IMR-90 (cell line): Measurements from ENCODE around the gene CPTP. TPM values are rescaled to one million over a fixed set of nuclear protein-coding genes. Genes with fewer than 3 reads are reported as not detected.

Source experiments
- ATAC-seq: fragments of 200-7000 bp; cut with Tn5 transposase; 2 replicates; pipeline ENCODE4 v1.9.1; 2020; ENCODE audit warnings: low read depth, mild to moderate bottlenecking, moderate library complexity
- BruUV-seq: library from RNA; stranded (reverse); fragments of 400-500 nt; replicated peaks from 2 replicates; lab custom pipeline; 2021; lab: Mats Ljungman, UMichigan
- CTCF ChIA-PET: fragments of 300-600 bp; formaldehyde crosslinking; extraction: SDS; loops from one replicate; lab custom pipeline; 2021; ENCODE audit warnings: antibody characterized with exemption; lab: Yijun Ruan, JAX
- POLR2A ChIA-PET: fragments of 300-600 bp; sonication (Branson Sonifier 250); formaldehyde crosslinking; loops from one replicate; lab custom pipeline; 2022; ENCODE audit warnings: antibody characterized with exemption; ENCODE audit not compliant: unreplicated experiment; lab: Charles Lee
- DNase-seq: peaks from one replicate; pipeline ENCODE4 v3.0.0; 2013
- H2AFZ ChIP-seq: replicated peaks from 2 replicates; pipeline ENCODE3; 2013; ENCODE audit warnings: low read length, mild to moderate bottlenecking; ENCODE audit not compliant: poor library complexity
- H2AK5ac ChIP-seq: 2 replicates; pipeline ENCODE4 v1.6.1; 2013; ENCODE audit warnings: low read depth, low read length, inconsistent platforms
- H2AK9ac ChIP-seq: replicated peaks from 2 replicates; pipeline ENCODE3; 2013; ENCODE audit warnings: mild to moderate bottlenecking, low read depth, low read length, moderate library complexity; ENCODE audit not compliant: poor library complexity
- H2BK120ac ChIP-seq: 2 replicates; pipeline ENCODE4 v1.6.1; 2013; ENCODE audit warnings: low read depth, low read length, inconsistent platforms
- H2BK15ac ChIP-seq: 3 replicates; pipeline ENCODE4 v1.6.1; 2013; ENCODE audit warnings: low read depth, low read length, inconsistent platforms
- H2BK20ac ChIP-seq: 2 replicates; pipeline ENCODE4 v1.6.1; 2013; ENCODE audit warnings: low read depth, mild to moderate bottlenecking, inconsistent platforms, low read length, moderate library complexity
- H2BK5ac ChIP-seq: 2 replicates; pipeline ENCODE4 v1.6.1; 2013; ENCODE audit warnings: mild to moderate bottlenecking, low read depth, low read length, inconsistent platforms; ENCODE audit not compliant: poor library complexity, severe bottlenecking
- H3K14ac ChIP-seq: replicated peaks from 2 replicates; pipeline ENCODE4 v1.6.1; 2013; ENCODE audit warnings: low read depth, low read length, inconsistent platforms
- H3K18ac ChIP-seq: 2 replicates; pipeline ENCODE4 v1.6.1; 2013; ENCODE audit warnings: low read depth, low read length, control low read depth
- H3K23ac ChIP-seq: 2 replicates; pipeline ENCODE4 v1.6.1; 2013; ENCODE audit warnings: low read depth, low read length, inconsistent platforms
- H3K27ac ChIP-seq: 2 replicates; pipeline ENCODE4 v1.5.1; 2013; ENCODE audit warnings: mild to moderate bottlenecking, control low read depth, low read length; ENCODE audit not compliant: insufficient read depth
- H3K27me3 ChIP-seq: 2 replicates; pipeline ENCODE4 v1.6.1; 2013; ENCODE audit warnings: low read length; ENCODE audit not compliant: control insufficient read depth, insufficient read depth
- H3K36me3 ChIP-seq: 2 replicates; pipeline ENCODE4 v1.6.1; 2013; ENCODE audit warnings: low read length, mixed read lengths; ENCODE audit not compliant: control insufficient read depth, insufficient read depth
- H3K4ac ChIP-seq: 2 replicates; pipeline ENCODE4 v1.6.1; 2013; ENCODE audit warnings: low read depth, low read length, inconsistent platforms
- H3K4me1 ChIP-seq: 2 replicates; pipeline ENCODE4 v1.6.1; 2013; ENCODE audit warnings: low read length, mixed read lengths; ENCODE audit not compliant: control insufficient read depth, insufficient read depth
- H3K4me2 ChIP-seq: 2 replicates; pipeline ENCODE4 v1.6.1; 2013; ENCODE audit warnings: low read depth, mild to moderate bottlenecking, control low read depth, low read length, moderate library complexity
- H3K4me3 ChIP-seq: 2 replicates; pipeline ENCODE4 v1.5.1; 2013; ENCODE audit warnings: low read depth, mild to moderate bottlenecking, control low read depth, low read length, moderate library complexity; ENCODE audit not compliant: insufficient read depth
- H3K56ac ChIP-seq: 2 replicates; pipeline ENCODE4 v1.6.1; 2013; ENCODE audit warnings: low read length, inconsistent platforms; ENCODE audit not compliant: insufficient read depth; ENCODE audit errors: extremely low read depth
- H3K79me1 ChIP-seq, 2 experiments: 2 replicates each; pipeline ENCODE4 v1.6.1; 2013; ENCODE audit warnings: low read length in 2 of 2, inconsistent platforms in 1 of 2, low read depth in 1 of 2
- H3K9ac ChIP-seq: 2 replicates; pipeline ENCODE4 v1.6.1; 2013; ENCODE audit warnings: low read depth, low read length, control low read depth
- H3K9me1 ChIP-seq: 2 replicates; pipeline ENCODE4 v1.6.1; 2013; ENCODE audit warnings: low read length, inconsistent platforms; ENCODE audit not compliant: insufficient read depth
- H3K9me3 ChIP-seq: 2 replicates; pipeline ENCODE4 v1.6.1; 2013; ENCODE audit warnings: low read length; ENCODE audit not compliant: control insufficient read depth, insufficient read depth
- H4K20me1 ChIP-seq: 2 replicates; pipeline ENCODE4 v1.6.1; 2013; ENCODE audit warnings: low read length, inconsistent platforms; ENCODE audit not compliant: insufficient read depth
- H4K5ac ChIP-seq: 2 replicates; pipeline ENCODE4 v1.6.1; 2013; ENCODE audit warnings: mild to moderate bottlenecking, low read depth, low read length, control low read depth
- H4K8ac ChIP-seq, 2 experiments: 2 replicates each; pipeline ENCODE4 v1.6.1; 2013; ENCODE audit warnings: low read depth in 2 of 2, low read length in 2 of 2, control low read depth in 1 of 2, inconsistent platforms in 1 of 2
- H4K91ac ChIP-seq: 2 replicates; pipeline ENCODE4 v1.6.1; 2013; ENCODE audit warnings: low read depth, low read length, inconsistent platforms; ENCODE audit not compliant: insufficient read depth
- CEBPB ChIP-seq: IDR thresholded peaks from 2 replicates; pipeline ENCODE4 v1.6.1; 2012; ENCODE audit warnings: low read depth, low read length, improper control_type of control experiment
- CTCF ChIP-seq: conservative IDR thresholded peaks from 2 replicates; pipeline ENCODE4 v1.5.1; 2012; ENCODE audit warnings: mild to moderate bottlenecking, low read depth, low read length, improper control_type of control experiment
- FOS ChIP-seq: fragments of 150-350 bp; IDR thresholded peaks from 2 replicates; pipeline ENCODE4 v1.6.1; 2016; ENCODE audit warnings: low read depth, low read length
- NFE2L2 ChIP-seq: fragments of 150-350 bp; IDR thresholded peaks from 2 replicates; pipeline ENCODE4 v1.6.1; 2016; ENCODE audit warnings: low read depth, mild to moderate bottlenecking, low read length
- RCOR1 ChIP-seq: IDR thresholded peaks from 2 replicates; pipeline ENCODE4 v1.6.1; 2012; ENCODE audit warnings: mild to moderate bottlenecking, low read length, improper control_type of control experiment; ENCODE audit not compliant: insufficient replicate concordance
- WGBS, 2 experiments: methylation state at CpG; one replicate each; pipeline versions ENCODE4 v1.1.5 to v1.1.7; 2013; ENCODE audit warnings: missing lambda C conversion rate in 2 of 2; ENCODE audit not compliant: insufficient read length in 1 of 2; ENCODE audit errors: extremely low coverage in 2 of 2; 5-methylcytosine and 5-hydroxymethylcytosine counted together
- dilution Hi-C: fragments of 300-500 bp; cut with HindIII; formaldehyde crosslinking; loops from one replicate; pipeline ENCODE4 v1.14.3; 2018; ENCODE audit warnings: low sequenced_read_pairs; ENCODE audit not compliant: unreplicated experiment
- in situ Hi-C: fragments of 300-500 bp; cut with MboI; formaldehyde crosslinking; loops from 3 replicates; pipeline ENCODE4 v1.14.3; 2019; ENCODE audit warnings: low sequenced_read_pairs, inconsistent platforms, mixed read lengths
- intact Hi-C: fragments of 100-400 bp; cut with micrococcal nuclease; formaldehyde crosslinking; loops from 2 replicates; pipeline ENCODE4 v1.10.0; 2022
- polyA plus RNA-seq, 3 experiments: library from polyadenylated mRNA; depleted of rRNA; stranded (reverse); fragments of >200 nt; gene quantifications; 2 replicates each; pipeline ENCODE4 v1.2.3, GENCODE V29; 2012; ENCODE audit warnings: low replicate concordance in 1 of 3
- total RNA-seq: library from RNA; depleted of rRNA; stranded (reverse); fragments of >200 nt; gene quantifications from 2 replicates; pipeline ENCODE4 v1.2.3, GENCODE V29; 2012

CPTP gene
- total and polyA plus RNA-seq, 2 of the 4 experiments (the other 2 are of a cell fraction), result 2.7 to 12.1 TPM

DNA sequence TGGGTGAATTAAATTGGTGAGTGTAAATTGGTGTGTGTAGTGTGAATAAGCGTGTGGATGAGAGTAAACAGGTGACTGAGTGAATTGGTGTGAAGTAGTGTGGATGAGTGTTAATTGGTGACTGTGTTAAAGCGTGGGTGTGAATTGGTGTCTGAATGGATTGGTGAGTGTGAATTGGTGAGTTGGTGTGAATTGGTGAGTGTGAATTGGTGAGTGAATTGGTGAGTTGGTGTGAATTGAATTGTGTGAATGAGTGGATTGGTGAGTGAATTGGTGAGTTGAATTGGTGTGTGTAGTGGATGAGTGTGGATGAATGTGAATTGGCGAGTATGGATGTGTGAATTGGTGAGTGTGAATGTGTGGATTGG lies 42.1 kb downstream of the CPTP start (continued):
- TF ChIP-seq CTCF (no peak), CEBPB (no peak)

DNA sequence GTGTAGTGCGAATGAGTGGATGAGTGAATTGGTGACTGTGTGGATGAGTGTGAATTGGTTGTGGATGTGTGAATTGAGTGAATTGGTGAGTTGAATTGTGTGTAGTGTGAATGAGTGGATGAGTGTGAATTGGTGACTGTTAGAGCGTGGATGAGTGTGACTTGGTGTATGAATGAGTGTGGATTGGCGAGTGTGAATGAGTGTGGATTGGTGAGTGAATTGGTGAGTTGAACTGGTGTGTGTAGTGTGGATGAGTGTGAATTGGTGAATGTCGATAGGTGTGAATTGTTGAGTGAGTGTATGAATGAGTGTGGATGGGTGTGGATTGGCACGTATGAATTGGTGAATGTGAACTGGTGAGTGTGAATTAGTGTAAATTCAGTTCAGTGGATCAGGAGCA lies 42.7 kb downstream of the CPTP start:
- Histone ChIP-seq H3K4ac (no peak overlapping the region), H3K9me1 (0 out of 2 replicates have a peak, but pooled peaks cover 3% of the 10 kb centered on the region), H3K14ac (no peak overlapping the region), H3K36me3 (peaks cover 2% of the 10 kb centered on the region), H3K27me3 (no peaks in the 10 kb centered on the region), H3K9ac (no peak overlapping the region), H3K27ac (no peak overlapping the region), H3K4me2 (no peak overlapping the region), H3K23ac (no peak overlapping the region), H2BK15ac (0 out of 3 replicates have a peak overlapping the region, but pooled peaks have one; percentile 28), H2AK5ac (peak overlapping the region; percentile 63; the same call in 1 of the 2 replicates), H2BK120ac (no peak overlapping the region), H2BK20ac (no peak overlapping the region), H3K4me3 (no peak overlapping the region), H4K91ac (no peak overlapping the region), H4K8ac (no peak overlapping the region), H3K4me1 (peaks cover 7% of the 10 kb centered on the region), H2BK5ac (peak overlapping the region; percentile 45), H2AK9ac (no peak overlapping the region), H4K5ac (no peak overlapping the region), H3K9me3 (no peaks in the 10 kb centered on the region), H3K18ac (no peak overlapping the region), H4K20me1 (0 out of 2 replicates have a peak, but pooled peaks cover 8% of the 10 kb centered on the region), H2AFZ (peak overlapping the region; percentile 43), H3K79me1 (peaks cover 0 to 26% of the 10 kb centered on the region in 2 experiments; a peak in 2 of 4 replicates), H3K56ac (no peak overlapping the region)
- no peak for ATAC-seq
- no peak for DNase-seq
- in situ Hi-C loops (no loop called here), intact Hi-C loops (no loop called here), dilution Hi-C loops (no loop called here)
- 96 to 100% methylated on average over 5 of the region's 5 CpGs for WGBS, 2 experiments
- BruUV-seq, result no TSS peak
- TF ChIP-seq RCOR1 (no peak), NFE2L2 (no peak), FOS (no peak), CEBPB (no peak)
- CTCF ChIA-PET, result no interaction called here
- POLR2A ChIA-PET, result no interaction called here
